GM18873 (cell line): Measurements from ENCODE around the gene CAB39L.

Experiments used
- ATAC-seq: cut with Tn5 transposase; IDR thresholded peaks from one replicate; pipeline ENCODE4 v1.9.1; 2021; ENCODE audit warnings: mild to moderate bottlenecking, moderate library complexity, moderate number of reproducible peaks; ENCODE audit not compliant: unreplicated experiment, low FRiP score

CAB39L gene

GRCh38 chr13:49315756-49316482 is 127.9 kb downstream of the CAB39L start:
- ATAC-seq = no peak

GRCh38 chr13:49315036-49315565 is 128.8 kb downstream of the CAB39L start:
- no peak for ATAC-seq

- no peak for ATAC-seq
Measured at GRCh38 chr13:49314344-49314882, 129.5 kb downstream of the CAB39L start.

GRCh38 chr13:49311816-49312215 is 132.0 kb downstream of the CAB39L start:
- ATAC-seq = no peak

GRCh38 chr13:49310251-49310650 is 133.6 kb downstream of the CAB39L start:
- ATAC-seq = no peak

GRCh38 chr13:49308921-49309408 is 134.9 kb downstream of the CAB39L start:
- no peak for ATAC-seq

- no peak for ATAC-seq
Measured at GRCh38 chr13:49308097-49308875, 135.6 kb downstream of the CAB39L start.

GRCh38 chr13:49307365-49307764 is 136.5 kb downstream of the CAB39L start:
- ATAC-seq = no peak

GRCh38 chr13:49305792-49306425 is 138.0 kb downstream of the CAB39L start:
- no peak for ATAC-seq

- no peak for ATAC-seq
Measured at GRCh38 chr13:49304763-49305700, 138.8 kb downstream of the CAB39L start.

- no peak for ATAC-seq
Measured at GRCh38 chr13:49304356-49304755, 139.5 kb downstream of the CAB39L start.

GRCh38 chr13:49303533-49304252 is 140.2 kb downstream of the CAB39L start:
- ATAC-seq = no peak

GRCh38 chr13:49302817-49303216 is 141.0 kb downstream of the CAB39L start:
- no peak for ATAC-seq

GRCh38 chr13:49302222-49302621 is 141.6 kb downstream of the CAB39L start:
- ATAC-seq = no peak

GRCh38 chr13:49300739-49301589 is 142.9 kb downstream of the CAB39L start:
- ATAC-seq = peak; percentile 89

- no peak for ATAC-seq
Measured at GRCh38 chr13:49300276-49300675, 143.6 kb downstream of the CAB39L start.

- ATAC-seq = no peak
Measured at GRCh38 chr13:49298903-49299605, 144.8 kb downstream of the CAB39L start.
